ENCODE results near the gene EEF2K. TPM values are rescaled to one million over a fixed set of nuclear protein-coding genes. Genes with fewer than 3 reads are reported as not detected.

EEF2K gene
- total RNA-seq, 2 donors from 2014 or later = 23.6 to 25.1 TPM

- WGBS, 2 donors = 21 to 32% methylated on average over 5 to 8 of the region's 8 CpGs
- no peaks in the 10 kb centered on the region for H3K9me3 ChIP-seq
- TF ChIP-seq, protein P1, sequence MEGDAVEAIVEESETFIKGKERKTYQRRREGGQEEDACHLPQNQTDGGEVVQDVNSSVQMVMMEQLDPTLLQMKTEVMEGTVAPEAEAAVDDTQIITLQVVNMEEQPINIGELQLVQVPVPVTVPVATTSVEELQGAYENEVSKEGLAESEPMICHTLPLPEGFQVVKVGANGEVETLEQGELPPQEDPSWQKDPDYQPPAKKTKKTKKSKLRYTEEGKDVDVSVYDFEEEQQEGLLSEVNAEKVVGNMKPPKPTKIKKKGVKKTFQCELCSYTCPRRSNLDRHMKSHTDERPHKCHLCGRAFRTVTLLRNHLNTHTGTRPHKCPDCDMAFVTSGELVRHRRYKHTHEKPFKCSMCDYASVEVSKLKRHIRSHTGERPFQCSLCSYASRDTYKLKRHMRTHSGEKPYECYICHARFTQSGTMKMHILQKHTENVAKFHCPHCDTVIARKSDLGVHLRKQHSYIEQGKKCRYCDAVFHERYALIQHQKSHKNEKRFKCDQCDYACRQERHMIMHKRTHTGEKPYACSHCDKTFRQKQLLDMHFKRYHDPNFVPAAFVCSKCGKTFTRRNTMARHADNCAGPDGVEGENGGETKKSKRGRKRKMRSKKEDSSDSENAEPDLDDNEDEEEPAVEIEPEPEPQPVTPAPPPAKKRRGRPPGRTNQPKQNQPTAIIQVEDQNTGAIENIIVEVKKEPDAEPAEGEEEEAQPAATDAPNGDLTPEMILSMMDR (IDR thresholded peaks at IDR 0.05) = peak; percentile 74 to 96 (median 91)
- no peak for TF ChIP-seq POLR2A (IDR thresholded peaks at IDR 0.05)
- peaks cover 32% of the 10 kb centered on the region for H3K4me1 ChIP-seq
- intact Hi-C loops (cut with DNase I) = loop anchor here (5.0 kb wide), 1 partner anchor 187 kb away; the partner anchor contains the start of gene PDZD9
- peak overlapping the region; percentile 17 to 98 (median 90) for H3K27ac ChIP-seq
- no peak overlapping the region for H3K4me3 ChIP-seq
- peak; percentile 16 for ATAC-seq
- no peaks in the 10 kb centered on the region for H3K27me3 ChIP-seq
- peak; percentile 76 to 91 (median 82) for DNase-seq
- no peaks in the 10 kb centered on the region for H3K36me3 ChIP-seq (replicated peaks in 1 of 2; ENCODE audit: insufficient read depth in 1 of 2, low read depth in 2 of 2)
These were observed 17.3 kb upstream of the EEF2K start for GRCh38 chr16:22188595-22189442.

DNA sequence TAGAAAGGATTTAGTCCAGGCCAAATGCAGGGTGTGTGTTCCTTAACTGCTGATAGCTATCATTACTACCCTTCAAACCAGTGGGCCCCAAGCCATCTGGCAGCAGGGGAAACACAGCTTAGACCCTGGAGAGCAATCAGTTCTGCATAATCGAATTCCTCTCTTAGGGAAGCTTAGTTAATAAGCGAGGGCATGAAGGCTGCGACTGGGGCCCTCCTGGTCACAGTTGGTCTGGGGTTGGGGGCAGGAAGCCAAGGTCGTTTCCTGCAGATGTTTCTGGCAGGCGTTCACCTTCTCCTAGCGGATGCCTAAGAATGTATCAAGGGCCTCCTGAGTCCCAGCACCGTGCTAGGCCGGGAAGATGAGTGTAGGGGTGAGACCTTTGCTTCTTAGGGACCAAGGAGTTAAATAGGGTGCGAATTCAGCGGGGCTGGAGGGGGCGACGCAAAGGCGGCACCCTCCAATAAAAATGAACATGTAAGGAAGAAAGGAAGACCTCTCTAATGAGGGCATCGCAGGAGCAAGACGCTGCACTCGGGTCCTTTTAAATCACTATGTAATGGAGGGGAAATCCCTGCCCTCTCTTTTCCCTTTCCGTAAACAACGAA is 16.5 kb upstream of the EEF2K start:
- peaks cover 32% of the 10 kb centered on the region for H3K4me1 ChIP-seq
- intact Hi-C loops (cut with DNase I) = loop anchor here (5.0 kb wide), 1 partner anchor 187 kb away; the partner anchor contains the start of gene PDZD9
- WGBS, 2 donors = 1 to 2% methylated on average over 16 to 18 of the region's 18 CpGs
- H3K4me3 ChIP-seq = no peak overlapping the region
- H3K36me3 ChIP-seq (replicated peaks in 1 of 2; ENCODE audit: insufficient read depth in 1 of 2, low read depth in 2 of 2) = no peaks in the 10 kb centered on the region
- ATAC-seq (no peak), DNase-seq (peak; percentile 44 to 59 (median 50))
- no peak for TF ChIP-seq POLR2A (IDR thresholded peaks at IDR 0.05)
- TF ChIP-seq, protein P1 (IDR thresholded peaks at IDR 0.05) = no peak
- no peaks in the 10 kb centered on the region for H3K9me3 ChIP-seq
- peak overlapping the region; percentile 84 to 99 (median 97) for H3K27ac ChIP-seq
- no peaks in the 10 kb centered on the region for H3K27me3 ChIP-seq

- peaks cover 32% of the 10 kb centered on the region for H3K4me1 ChIP-seq
- intact Hi-C loops (cut with DNase I) = no loop called here
- peak overlapping the region; percentile 29 to 43 for H3K4me3 ChIP-seq
- TF ChIP-seq POLR2A (IDR thresholded peaks at IDR 0.05) = peak; percentile 51 to 77 (median 58)
- TF ChIP-seq, protein P1 (IDR thresholded peaks at IDR 0.05) = no peak
- no peaks in the 10 kb centered on the region for H3K27me3 ChIP-seq
- no peaks in the 10 kb centered on the region for H3K9me3 ChIP-seq
- H3K36me3 ChIP-seq (replicated peaks in 1 of 2; ENCODE audit: insufficient read depth in 1 of 2, low read depth in 2 of 2) = no peaks in the 10 kb centered on the region
- ATAC-seq (peak; percentile 75), DNase-seq (peak; percentile 70 to 100 (median 88))
- WGBS, 2 donors = 1 to 2% methylated on average over 11 to 71 of the region's 72 CpGs
- H3K27ac ChIP-seq = peak overlapping the region; percentile 84 to 99 (median 97)
These were observed 15.8 kb upstream of the EEF2K start for GRCh38 chr16:22190081-22190775.

GRCh38 chr16:22190776-22191531 is 15.1 kb upstream of the EEF2K start:
- intact Hi-C loops (cut with DNase I) = no loop called here
- no peaks in the 10 kb centered on the region for H3K9me3 ChIP-seq
- DNase-seq (peak; percentile 99 to 100 (median 100)), ATAC-seq (peak; percentile 78)
- 1 to 2% methylated on average over 26 to 43 of the region's 43 CpGs for WGBS, 2 donors
- no peak overlapping the region for H3K4me3 ChIP-seq
- TF ChIP-seq, protein P1 (IDR thresholded peaks at IDR 0.05) = no peak
- peak; percentile 85 to 94 (median 94) for TF ChIP-seq POLR2A (IDR thresholded peaks at IDR 0.05)
- H3K36me3 ChIP-seq (replicated peaks in 1 of 2; ENCODE audit: insufficient read depth in 1 of 2, low read depth in 2 of 2) = no peaks in the 10 kb centered on the region
- H3K27me3 ChIP-seq = no peaks in the 10 kb centered on the region
- peaks cover 33% of the 10 kb centered on the region for H3K4me1 ChIP-seq
- peak overlapping the region; percentile 94 to 99 (median 97) for H3K27ac ChIP-seq

All from body of pancreas (tissue), 4 donors.